Fibroblast of skin of left biceps (primary cell): Measurements from ENCODE around the gene C11orf16.
"Not testable (repeated sequence)": the region's sequence is repeated elsewhere in the genome, so short reads cannot be mapped to it uniquely, and the experiment has no call there.

ENCODE experiments used
- DNase-seq, 2 experiments: peaks; one replicate each; pipeline ENCODE4 v3.0.0-alpha.2; 2013; ENCODE audit warnings: low read depth in 2 of 2

The C11orf16 gene

DNA sequence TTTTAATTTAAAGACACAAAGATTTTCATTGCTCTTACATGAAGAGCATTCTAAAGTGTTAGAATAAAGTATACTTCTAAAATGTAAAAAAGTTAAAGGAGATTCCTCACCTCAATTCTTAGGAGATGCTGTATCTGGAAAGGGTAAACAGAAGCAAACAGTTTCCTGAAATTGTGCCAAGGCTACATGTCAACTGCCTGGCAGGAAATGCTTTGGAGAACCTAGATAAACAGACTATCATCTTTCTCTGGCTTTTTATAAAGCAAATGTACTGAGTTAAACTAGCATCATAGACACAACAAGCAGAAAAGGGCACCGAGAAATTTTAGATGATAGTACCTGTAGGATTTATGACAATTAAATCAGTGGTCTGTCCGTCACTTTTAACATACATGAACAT lies 46.4 kb downstream of the C11orf16 start:
- DNase-seq: no peak

DNA sequence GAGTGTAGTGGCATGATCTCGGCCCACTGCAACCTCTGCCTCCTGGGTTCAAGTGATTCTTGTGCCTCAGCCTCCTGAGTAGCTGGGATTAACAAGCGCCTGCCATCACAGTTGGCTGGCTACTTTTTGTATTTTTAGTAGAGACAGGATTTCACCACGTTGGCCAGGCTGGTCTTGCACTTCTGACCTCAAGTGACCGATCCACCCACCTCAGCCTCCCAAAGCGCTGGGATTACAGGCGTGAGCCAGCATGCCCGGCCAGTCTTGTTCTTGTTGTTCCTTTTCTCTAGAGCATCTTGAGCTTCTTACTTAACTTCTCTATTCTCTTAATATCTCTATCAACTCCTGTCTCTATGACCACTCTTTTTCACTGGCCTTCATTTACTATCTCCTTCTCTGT lies 51.2 kb downstream of the C11orf16 start:
- not testable (repeated sequence) for DNase-seq

DNA sequence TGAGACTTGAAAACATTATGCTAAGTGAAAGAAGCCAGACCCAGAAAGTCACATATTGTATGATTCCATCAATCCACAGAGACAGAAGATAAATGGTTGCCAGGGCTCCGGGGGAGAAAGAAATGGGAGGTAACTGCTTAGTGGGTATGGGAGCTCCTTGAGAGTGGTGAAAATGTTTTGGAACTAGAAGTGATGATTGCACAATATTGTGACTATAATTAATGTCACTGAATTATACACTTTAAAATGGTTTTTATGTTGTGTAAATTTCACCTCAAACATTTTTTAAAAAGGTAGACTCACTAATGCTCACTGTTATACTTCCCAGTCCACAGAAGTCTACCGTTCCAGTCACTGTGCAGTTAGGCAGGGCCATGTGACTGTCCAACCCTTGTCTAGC lies 54.0 kb downstream of the C11orf16 start:
- DNase-seq: no peak

DNA sequence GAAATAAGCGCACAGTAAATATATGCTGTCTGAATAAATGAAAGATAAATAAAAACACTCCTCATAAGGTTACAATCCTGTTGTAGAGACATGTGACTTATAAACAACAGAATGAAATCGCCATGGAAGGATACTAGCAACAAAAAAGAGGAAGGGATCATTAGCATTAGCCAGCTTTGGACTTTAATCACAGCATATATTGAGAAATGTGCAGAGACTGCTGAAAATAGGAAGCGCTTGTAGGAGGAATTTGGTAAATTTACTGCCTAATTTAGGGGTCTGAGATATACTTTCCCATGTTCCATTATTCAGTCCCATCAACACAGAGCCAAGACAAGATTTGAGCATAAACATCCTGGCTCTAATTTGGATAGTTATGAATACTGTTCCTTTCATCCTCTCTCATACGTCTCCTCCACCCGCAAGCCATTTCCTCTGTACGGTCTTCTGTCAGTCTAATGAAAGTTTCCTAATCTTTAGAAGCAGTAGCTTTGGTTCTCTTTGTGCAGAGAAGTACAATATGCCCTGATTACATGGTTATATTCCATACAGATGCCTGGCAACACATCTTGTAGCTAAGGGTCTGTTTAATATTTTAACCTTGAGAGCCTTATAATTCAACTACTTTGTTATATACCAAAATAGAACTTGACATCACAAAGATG lies 58.9 kb downstream of the C11orf16 start:
- no peak for DNase-seq

DNA sequence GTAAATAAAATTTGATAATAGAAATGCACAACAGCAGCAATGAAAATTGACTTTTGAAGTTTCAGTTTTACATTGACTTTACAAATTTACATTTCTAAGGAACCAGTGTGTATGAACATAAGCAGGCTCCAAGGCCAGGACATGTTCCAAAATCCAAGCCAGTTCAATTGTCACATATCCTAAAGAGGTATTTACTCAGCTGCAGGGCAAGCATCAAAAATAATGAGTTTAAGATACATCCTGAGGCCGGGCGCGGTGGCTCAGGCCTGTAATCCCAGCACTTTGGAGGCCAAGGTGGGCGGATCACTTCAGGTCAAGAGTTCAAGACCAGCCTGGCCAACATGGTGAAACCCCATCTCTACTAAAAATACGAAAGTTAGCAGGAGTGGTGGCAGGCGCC lies 60.8 kb downstream of the C11orf16 start:
- no peak for DNase-seq

DNA sequence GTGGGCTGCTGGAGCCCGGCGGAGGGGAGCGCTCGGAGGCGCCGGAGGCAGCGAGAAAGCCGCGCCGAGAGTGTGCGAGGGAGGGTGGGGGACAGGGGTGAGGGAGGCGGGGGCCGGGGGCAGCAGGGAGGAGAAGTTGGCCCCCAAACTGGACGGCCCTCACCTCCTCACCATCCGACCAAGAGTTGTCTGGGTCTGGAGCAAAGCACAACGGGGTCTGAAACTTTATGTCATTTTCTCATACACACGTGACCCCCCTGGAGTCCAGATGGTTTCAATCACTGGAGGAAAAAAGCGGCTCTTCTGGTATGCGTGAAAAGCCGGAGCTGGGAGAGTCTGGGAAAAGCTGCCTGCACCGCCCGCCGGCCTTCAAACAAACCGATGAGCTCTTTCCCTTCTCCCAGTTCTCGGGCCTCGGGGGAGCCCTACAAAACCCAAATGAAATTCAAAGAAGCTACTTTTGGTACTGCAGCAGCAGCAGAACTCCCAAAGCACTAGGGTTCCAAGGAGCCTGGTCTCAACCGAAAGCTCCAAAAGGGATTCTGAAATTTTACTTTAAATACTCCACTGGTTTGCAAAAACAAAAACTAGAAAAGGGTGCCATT lies 61.5 kb downstream of the C11orf16 start:
- DNase-seq: peak; percentile 91 to 92

DNA sequence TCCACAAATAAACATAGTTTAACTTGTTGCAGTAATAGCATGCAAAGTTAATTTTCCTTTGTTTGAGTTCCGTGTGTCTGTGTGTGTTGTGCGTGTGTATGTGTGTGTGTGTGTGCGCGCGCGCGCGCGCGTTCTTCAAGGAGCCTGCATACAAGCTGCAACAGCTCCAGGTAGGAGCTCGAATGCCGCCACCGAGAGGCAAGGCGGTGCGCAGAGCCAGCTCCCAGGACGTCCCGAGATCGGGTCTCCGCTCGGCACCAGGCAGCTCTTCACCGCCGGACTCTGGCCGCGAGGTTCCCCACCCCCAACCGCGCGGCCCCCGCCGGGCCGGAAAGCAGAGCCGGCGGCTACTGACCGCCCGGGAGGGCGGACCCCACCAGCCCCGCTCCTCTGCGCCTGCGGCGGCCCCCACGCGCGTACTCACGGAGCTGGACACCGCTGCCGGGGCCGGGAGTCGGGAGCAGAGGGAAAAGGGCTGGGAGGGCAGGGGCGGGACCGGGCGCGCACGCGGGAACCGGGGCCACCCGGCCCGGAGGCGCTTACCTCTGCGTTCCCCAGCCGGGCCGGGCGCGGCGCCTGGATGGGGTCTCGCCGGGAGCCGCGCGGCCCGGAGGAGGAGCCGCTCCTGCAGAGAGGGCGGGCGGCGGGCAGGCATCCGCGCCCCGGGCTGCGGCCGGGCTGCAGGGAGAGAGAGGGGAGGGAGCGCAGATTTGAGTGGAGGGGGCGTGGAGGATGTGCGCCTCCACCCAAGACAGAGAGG lies 62.2 kb downstream of the C11orf16 start:
- DNase-seq: peak; percentile 35 to 41
